GM19324 (cell line): ENCODE results near the gene DPEP3.

Source experiments
- ATAC-seq: cut with Tn5 transposase; IDR thresholded peaks from one replicate; pipeline ENCODE4 v1.9.1; 2021; ENCODE audit warnings: mild to moderate bottlenecking, moderate library complexity; ENCODE audit not compliant: unreplicated experiment, low FRiP score

Gene DPEP3

GRCh38 chr16:67968400-67969253 lies 11.7 kb downstream of the DPEP3 start, which contains the start of gene SLC12A4:
Gene SLC12A4, minus strand, starts transcription at chr16:67968637. Its CDS starts 84 bp downstream, at chr16:67968553.
- ATAC-seq: peak; percentile 69

GRCh38 chr16:67967958-67968399 lies 12.3 kb downstream of the DPEP3 start:
- ATAC-seq: peak; percentile 29

- ATAC-seq: no peak
Measured at GRCh38 chr16:67967183-67967957, 12.9 kb downstream of the DPEP3 start.

- ATAC-seq: no peak
Measured at GRCh38 chr16:67966549-67967182, 13.6 kb downstream of the DPEP3 start.

GRCh38 chr16:67965668-67966548 lies 14.4 kb downstream of the DPEP3 start:
- no peak for ATAC-seq

GRCh38 chr16:67964477-67965131 lies 15.7 kb downstream of the DPEP3 start:
- ATAC-seq: no peak

GRCh38 chr16:67963662-67964321 lies 16.5 kb downstream of the DPEP3 start:
- ATAC-seq: no peak

- no peak for ATAC-seq
Measured at GRCh38 chr16:67963292-67963661, 17.0 kb downstream of the DPEP3 start.

- ATAC-seq: no peak
Measured at GRCh38 chr16:67962135-67962534, 18.2 kb downstream of the DPEP3 start.

- no peak for ATAC-seq
Measured at GRCh38 chr16:67961551-67961957, 18.7 kb downstream of the DPEP3 start.

- no peak for ATAC-seq
Measured at GRCh38 chr16:67959536-67960329, 20.6 kb downstream of the DPEP3 start.

- no peak for ATAC-seq
Measured at GRCh38 chr16:67957622-67958021, 22.7 kb downstream of the DPEP3 start.

GRCh38 chr16:67954421-67955196 lies 25.7 kb downstream of the DPEP3 start:
- no peak for ATAC-seq

- ATAC-seq: no peak
Measured at GRCh38 chr16:67953641-67954375, 26.5 kb downstream of the DPEP3 start.

- no peak for ATAC-seq
Measured at GRCh38 chr16:67951485-67951884, 28.8 kb downstream of the DPEP3 start.

GRCh38 chr16:67950335-67950843 lies 29.9 kb downstream of the DPEP3 start:
- no peak for ATAC-seq

- no peak for ATAC-seq
Measured at GRCh38 chr16:67949645-67950044, 30.7 kb downstream of the DPEP3 start.
